ENCODE results near the gene ERCC6L2. TPM values are rescaled to one million over a fixed set of nuclear protein-coding genes. Genes with fewer than 3 reads are reported as not detected.

The ERCC6L2 gene
- total RNA-seq, 2 experiments from 2014 or later: 30.8 to 31.3 TPM

DNA sequence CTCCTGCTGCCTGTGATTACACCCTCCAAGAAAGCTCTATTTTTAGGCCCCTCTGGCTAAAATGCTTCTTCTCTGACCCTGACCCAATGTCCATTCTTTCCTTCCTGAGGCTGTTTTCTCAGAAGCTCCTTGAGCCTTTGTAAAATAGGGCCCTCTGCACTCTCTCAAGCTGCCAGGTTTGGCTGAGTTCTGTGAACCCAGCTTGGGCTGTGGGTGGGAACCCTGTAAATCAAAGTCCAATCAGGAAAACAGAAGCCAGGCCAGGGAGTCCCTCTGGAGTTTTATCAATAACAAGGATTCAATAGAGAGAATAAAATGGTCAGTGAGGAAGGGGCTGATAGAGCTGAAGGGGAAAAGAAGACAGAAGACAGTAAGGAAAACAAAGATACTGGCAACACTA, 43.7 kb upstream of the ERCC6L2 start:
- Histone ChIP-seq H3K27ac (ENCODE audit: low read depth in 1 of 2, low read length in 2 of 2) (no peak overlapping the region), H3K36me3 (ENCODE audit: insufficient read depth, low read length) (no peaks in the 10 kb centered on the region), H3K4me3 (ENCODE audit: low read length) (no peak overlapping the region), H3K27me3 (ENCODE audit: control insufficient read depth in 1 of 2, insufficient read depth in 2 of 2, low read length in 2 of 2) (no peaks in the 10 kb centered on the region), H3K4me1 (ENCODE audit: insufficient read depth, low read length) (no peaks in the 10 kb centered on the region), H3K9me3 (ENCODE audit: control insufficient read depth in 1 of 2, insufficient read depth in 1 of 2, low read length in 2 of 2) (no peaks in the 10 kb centered on the region)
- POLR2A ChIA-PET: interaction anchor here (0.6 kb wide), 1 partner anchor 1116 kb away, joined by 3 read pairs; no protein-coding TSS in a partner anchor
- H3K4me3 Mint-ChIP-seq: no peak overlapping the region
- ATAC-seq (ENCODE audit: poor library complexity) (no peak), DNase-seq (no peak)
- no peaks in the 10 kb centered on the region for H3K36me3 Mint-ChIP-seq (ENCODE audit: low read depth)
- no peaks in the 10 kb centered on the region for H3K9me3 Mint-ChIP-seq
- H3K27me3 Mint-ChIP-seq: no peaks in the 10 kb centered on the region
- no peak overlapping the region for H3K27ac Mint-ChIP-seq
- H3K4me1 Mint-ChIP-seq (ENCODE audit: low read depth): no peaks in the 10 kb centered on the region
- no peak for TF ChIP-seq CTCF (IDR thresholded peaks at IDR 0.05)
- CTCF ChIA-PET: no interaction called here
- intact Hi-C loops (cut with DNase I, micrococcal nuclease): no loop called here

GRCh38 chr9:95833546-95834178, 41.8 kb upstream of the ERCC6L2 start:
- DNase-seq (no peak), ATAC-seq (ENCODE audit: poor library complexity) (no peak)
- Histone ChIP-seq H3K27ac (ENCODE audit: low read depth in 1 of 2, low read length in 2 of 2) (no peak overlapping the region), H3K36me3 (ENCODE audit: insufficient read depth, low read length) (no peaks in the 10 kb centered on the region), H3K27me3 (ENCODE audit: control insufficient read depth in 1 of 2, insufficient read depth in 2 of 2, low read length in 2 of 2) (no peaks in the 10 kb centered on the region), H3K9me3 (ENCODE audit: control insufficient read depth in 1 of 2, insufficient read depth in 1 of 2, low read length in 2 of 2) (no peaks in the 10 kb centered on the region), H3K4me1 (ENCODE audit: insufficient read depth, low read length) (no peaks in the 10 kb centered on the region), H3K4me3 (ENCODE audit: low read length) (no peak overlapping the region)
- CTCF ChIA-PET: no interaction called here
- Mint-ChIP-seq H3K36me3 (ENCODE audit: low read depth) (no peaks in the 10 kb centered on the region), H3K27ac (no peak overlapping the region), H3K9me3 (no peaks in the 10 kb centered on the region), H3K4me1 (ENCODE audit: low read depth) (no peaks in the 10 kb centered on the region), H3K4me3 (no peak overlapping the region), H3K27me3 (no peaks in the 10 kb centered on the region)
- no peak for TF ChIP-seq CTCF (IDR thresholded peaks at IDR 0.05)
- POLR2A ChIA-PET: no interaction called here
- intact Hi-C loops (cut with DNase I, micrococcal nuclease): no loop called here

- Histone ChIP-seq H3K4me3 (ENCODE audit: low read length) (no peak overlapping the region), H3K9me3 (ENCODE audit: control insufficient read depth in 1 of 2, insufficient read depth in 1 of 2, low read length in 2 of 2) (no peaks in the 10 kb centered on the region), H3K36me3 (ENCODE audit: insufficient read depth, low read length) (no peaks in the 10 kb centered on the region), H3K27ac (ENCODE audit: low read depth in 1 of 2, low read length in 2 of 2) (no peak overlapping the region), H3K27me3 (ENCODE audit: control insufficient read depth in 1 of 2, insufficient read depth in 2 of 2, low read length in 2 of 2) (no peaks in the 10 kb centered on the region), H3K4me1 (ENCODE audit: insufficient read depth, low read length) (no peaks in the 10 kb centered on the region)
- TF ChIP-seq CTCF (IDR thresholded peaks at IDR 0.05): no peak
- no peak for ATAC-seq (ENCODE audit: poor library complexity)
- CTCF ChIA-PET: no interaction called here
- Mint-ChIP-seq H3K4me3 (no peak overlapping the region), H3K4me1 (ENCODE audit: low read depth) (no peaks in the 10 kb centered on the region), H3K36me3 (ENCODE audit: low read depth) (no peaks in the 10 kb centered on the region), H3K27me3 (no peaks in the 10 kb centered on the region), H3K27ac (no peak overlapping the region), H3K9me3 (no peaks in the 10 kb centered on the region)
- intact Hi-C loops (cut with DNase I, micrococcal nuclease): no loop called here
- POLR2A ChIA-PET: no interaction called here
- DNase-seq: peak in 1 of 14 experiments; percentile 2
Observed at GRCh38 chr9:95834281-95834907, 41.1 kb upstream of the ERCC6L2 start.
